Measurements from ENCODE around the gene MST1R.

MST1R gene

DNA sequence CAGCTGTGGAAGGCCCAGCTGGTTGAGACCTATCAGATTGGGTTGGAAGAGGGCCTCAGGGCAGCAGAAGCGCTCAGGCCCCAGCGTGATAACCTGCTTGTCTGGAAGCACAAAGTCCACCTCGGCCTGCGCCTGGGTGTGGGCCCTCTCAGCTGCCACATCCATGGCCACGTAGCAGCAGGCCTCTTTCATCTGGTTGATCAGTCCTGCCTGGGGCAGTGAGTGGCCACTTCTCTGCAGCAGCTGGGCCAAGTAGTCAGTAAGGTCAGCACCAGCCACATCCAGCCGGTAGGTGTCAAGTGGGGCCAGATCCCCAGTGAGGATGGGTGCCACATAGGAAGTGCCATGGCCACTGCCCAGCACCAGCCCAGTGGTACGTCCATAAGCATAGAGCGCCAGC lies 30.1 kb downstream of the MST1R start:
- DNase-seq: no peak

DNA sequence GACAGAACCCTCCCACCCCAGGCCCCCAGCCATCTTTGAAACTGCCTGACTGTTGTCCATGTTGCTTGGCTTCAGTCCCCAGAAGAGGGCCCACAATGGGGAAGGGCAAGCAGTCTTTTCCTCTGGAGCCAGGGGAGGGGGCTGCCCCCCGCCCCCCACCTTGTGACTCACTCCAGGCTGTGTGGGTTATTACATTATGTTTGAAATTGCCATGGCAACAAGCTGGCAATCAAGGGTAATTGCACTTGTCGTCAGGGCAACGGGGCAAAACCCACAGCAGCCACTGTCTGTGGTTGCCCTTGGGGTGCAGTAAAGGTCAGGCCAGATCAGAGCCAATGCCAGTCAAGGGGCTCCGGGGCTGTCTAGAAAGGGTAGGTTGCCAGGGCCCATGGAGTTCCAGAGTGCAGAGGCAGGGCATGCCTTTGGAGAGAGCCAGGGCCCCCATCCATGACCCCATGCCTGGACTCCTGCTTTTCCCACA lies 30.8 kb downstream of the MST1R start:
- DNase-seq: no peak

DNA sequence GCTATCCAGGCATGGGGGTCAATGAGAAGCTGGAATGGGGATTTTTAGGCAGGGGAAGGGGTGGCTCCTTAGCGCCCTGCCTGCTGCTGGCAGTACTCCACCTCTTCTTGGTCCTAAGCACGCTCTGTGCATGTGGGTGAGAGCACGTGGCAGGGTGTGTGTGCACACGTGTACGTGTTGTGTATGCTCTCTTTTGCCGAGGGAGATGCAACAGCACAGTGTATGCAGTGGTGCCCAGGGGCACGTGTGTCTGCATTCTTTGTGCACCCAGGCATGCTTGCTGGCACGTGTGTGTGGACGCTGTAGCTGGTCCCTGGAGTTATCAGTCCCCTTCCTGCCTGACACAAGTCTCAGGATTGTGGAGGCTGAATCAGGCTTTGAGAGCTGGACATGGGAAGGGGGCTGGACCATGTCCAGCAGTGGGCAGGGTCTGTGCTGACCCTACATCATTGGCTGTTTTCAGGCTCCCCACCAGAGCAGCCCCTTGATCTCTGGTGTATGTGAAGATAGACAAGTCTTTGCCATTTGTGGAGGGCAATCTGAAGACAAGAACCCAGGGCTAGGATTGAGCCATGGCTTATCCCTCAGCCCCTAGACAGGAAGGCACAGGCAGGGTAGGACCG lies 32.0 kb downstream of the MST1R start:
- DNase-seq: no peak

DNA sequence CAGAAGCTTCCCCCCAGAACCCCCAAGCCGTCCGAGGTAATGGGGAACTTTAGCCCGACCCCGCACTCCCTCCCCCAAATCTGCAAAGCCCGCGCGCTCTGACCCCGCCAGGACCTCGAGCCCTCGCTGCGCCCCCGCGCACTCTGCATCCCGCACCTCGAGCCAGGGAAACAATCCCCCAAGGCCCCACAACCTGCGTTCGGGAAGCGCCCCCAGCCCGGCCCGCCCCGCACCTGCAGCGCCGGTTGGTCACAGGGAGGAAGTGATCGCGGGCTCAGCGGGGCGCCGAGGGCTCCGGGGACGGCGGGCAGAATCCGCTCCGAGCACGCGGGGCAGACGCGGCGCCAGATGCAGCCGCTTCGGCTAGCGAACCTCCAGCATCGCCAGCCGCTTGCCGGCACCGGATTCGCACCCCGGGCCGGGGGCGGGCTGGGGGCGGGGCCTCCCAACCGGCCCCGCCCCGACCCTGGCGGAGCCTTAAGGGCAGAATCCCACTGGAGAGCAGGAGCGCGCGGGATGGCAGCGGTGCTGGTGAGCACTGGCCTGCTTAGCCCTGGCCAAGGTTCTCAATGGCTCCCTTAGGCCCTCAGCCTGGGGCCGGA lies 34.0 kb downstream of the MST1R start, which contains the start of gene CAMKV:
Gene CAMKV (minus strand): TSS at position 382 of the 602 bp plus-strand sequence. CDS start 7,518 bp downstream, outside the sequence.
- no peak for DNase-seq

DNA sequence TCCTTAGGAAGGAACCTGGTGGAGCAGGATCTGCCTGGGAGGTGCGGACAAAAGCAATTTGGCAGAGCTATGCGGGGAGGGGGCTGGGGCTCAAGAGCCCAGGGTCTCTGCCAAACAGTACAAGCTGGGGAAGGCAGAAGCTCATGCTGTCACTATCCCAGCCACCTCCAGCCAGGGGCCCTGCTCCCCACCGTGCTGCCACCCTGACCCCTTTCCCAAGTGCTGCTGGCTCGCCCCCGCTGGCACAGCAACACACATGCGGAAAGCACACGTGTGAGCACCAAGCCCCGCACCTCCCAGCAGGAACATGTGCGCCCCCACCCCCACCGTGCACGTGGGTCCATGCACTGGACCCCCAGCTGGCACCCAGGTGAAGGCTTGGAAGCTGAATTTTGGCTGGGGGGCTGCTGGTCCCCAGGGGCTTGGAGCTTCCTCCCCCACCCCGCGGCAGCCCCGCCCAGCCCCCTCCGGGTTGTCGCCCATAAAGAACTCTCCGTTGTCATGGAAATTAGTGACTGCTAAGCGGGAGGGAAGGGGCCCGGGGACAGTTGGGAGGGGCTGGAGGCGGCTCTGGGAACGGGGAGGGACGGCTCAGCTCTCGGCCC lies 34.7 kb downstream of the MST1R start:
- no peak for DNase-seq

DNA sequence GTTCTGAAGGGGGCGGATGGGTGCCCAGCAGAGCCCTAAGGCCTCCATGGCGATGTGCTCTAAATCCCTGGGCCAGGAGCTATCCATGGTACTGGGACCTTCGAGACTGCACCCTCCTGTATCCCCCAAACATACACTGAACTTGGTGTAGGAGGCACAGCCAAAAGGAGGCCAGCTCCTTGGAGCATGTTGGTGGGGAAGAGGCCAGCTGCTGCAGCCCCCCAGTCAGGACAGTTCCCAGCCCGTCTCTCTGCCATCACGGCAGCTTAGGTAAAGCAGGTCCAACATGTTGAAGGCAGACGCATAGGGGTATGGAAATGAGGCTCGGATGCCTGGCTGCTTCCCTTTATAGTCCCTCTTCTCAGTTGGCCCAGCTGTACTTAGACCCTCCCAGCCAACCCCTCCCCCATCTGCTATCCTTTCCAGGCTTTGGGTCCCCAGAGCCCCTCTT lies 35.8 kb downstream of the MST1R start:
- no peak for DNase-seq

DNA sequence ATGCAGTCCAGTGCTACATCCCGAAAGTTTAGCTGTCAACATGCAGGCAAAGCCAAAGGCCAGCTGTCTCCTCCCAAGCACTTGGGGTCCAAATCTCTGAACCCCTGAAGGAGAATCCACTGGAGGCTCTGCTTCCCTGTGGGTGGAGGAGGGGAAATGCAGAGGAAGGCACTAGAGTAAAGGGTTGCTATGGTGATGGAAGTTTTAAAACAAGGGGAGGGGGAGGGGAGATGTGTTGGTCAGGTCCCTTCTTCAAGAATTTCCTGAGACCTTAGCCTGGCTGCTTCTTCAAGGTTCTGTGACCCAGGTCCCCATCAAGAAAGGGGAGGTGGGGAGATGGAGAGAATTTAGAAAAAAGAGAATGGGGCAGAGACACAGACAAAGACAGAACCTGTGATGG lies 36.3 kb downstream of the MST1R start:
- DNase-seq: no peak

DNA sequence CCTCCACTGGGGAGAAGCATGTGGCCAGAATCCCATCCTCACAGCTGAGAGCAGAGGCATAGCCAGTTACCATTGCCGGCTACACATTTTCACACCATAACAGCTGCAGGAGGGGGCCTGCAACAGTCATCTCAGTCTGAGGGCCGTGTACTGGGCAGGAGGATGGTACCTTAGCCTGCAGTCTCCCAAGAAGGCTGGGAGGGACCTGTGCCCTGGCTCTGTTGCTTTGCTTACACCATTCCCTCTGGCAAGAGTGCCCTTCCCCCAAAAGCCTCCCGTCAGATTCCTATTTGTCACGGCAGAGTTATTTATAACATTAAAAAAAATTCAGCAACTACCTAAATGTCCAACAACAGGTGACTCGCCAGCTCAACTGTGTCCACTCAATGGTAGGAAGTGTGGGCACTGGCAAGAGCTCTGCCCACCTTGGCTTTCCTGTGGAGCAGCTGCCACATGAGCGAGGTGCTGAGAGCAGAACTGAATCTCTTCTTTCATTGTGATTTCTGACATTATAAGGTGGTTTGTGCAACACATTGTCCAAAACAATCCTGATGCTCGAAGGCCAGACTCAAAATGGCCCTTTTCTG lies 38.4 kb downstream of the MST1R start:
- DNase-seq: no peak

DNA sequence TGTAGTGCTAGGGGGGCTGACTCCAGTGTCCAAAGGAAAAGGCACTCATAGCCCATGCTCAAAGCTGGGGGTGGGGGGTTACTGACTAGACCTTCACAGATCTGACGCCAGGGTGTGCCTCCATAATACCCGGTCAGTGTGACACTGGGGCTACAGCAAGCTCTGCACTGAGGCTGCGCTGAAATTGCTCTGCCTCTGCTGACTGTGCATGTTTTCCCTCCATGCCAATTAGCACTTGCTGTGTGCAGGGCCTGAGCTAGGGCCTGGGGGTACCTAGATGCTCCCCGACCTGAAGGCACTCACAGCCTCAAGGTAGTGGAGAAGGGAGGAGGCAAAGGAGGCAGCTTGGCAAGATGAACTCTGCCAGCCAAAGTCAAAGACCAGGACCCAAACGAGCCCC lies 39.2 kb downstream of the MST1R start:
- DNase-seq: no peak

DNA sequence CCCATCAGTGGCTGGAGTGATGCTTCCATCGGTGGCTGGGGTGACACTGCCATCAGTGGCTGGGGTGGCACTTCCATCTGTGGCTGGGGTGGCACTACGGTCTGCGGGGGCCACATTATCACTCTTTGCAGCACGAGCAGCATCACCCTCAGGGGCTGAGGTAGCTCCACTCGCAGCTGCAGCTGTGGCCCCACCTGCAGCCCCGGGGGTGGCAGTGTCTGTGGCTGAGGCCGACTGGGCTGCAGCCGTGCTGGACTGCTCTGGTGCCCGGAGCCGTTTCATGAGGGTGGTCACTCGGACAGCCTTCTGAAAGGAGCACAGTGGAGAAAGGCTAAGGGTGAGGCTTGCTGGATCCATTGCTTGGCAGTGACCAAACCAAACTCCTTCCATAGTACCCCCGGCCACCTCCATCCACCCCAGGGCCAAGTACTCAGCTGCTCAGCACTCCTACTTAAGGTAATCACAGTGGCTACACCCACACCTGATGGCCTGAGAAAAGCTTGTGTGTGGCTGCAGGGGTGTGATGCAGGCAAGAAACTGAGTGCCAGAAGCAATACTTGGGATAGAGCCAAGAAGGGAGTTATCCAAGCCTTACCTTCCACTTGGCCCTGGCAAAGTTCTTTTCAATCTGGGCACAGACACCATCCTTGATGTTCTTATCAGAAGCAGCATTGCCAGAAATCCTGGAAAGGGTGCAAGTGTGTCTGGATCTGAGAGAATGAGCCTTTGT lies 43.9 kb downstream of the MST1R start:
- no peak for DNase-seq

DNA sequence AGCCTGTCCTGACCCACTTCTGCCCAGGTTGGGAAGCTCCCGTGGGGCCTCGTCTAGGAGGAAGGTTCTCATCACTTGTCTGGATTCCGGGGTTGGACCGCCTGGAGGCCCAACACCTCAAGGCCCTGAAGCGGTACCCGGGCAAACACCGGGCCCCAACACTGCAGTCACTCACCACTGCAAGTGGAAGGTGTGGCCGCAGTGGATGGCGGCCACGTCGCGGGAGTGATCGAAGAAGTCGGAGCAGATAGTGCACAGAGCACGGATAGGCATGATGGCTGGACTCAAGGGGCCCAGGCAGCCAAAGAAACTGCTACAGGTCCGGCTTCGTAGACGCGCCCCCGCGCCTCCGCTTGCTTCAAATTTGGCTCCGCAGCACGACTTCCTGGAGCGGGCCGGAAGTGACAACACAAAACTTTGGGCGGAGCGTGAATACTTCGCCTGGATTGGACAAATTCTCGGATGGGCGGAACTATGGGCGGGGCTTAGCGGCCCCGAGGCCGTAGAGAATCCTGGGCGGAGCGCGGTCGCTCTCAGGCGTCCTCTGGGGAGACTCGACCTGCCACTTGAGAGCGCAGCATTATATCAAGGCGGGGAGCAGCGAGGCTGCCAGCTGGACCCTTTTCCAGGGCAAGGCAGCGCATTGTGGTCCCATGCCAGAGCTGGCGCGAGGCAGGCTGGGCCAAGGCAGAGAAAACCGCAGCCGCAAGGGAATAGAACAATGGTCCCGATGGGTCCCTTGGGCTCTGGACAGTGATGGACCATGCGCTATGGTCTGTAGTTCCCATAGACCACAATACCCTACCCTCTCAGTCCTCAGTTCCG lies 47.3 kb downstream of the MST1R start, which contains the start of gene TRAIP:
Gene TRAIP (minus strand): TSS at position 384 of the 825 bp plus-strand sequence. CDS start 111 bp downstream, at position 273.
- peak; percentile 90 to 99 for DNase-seq

DNA sequence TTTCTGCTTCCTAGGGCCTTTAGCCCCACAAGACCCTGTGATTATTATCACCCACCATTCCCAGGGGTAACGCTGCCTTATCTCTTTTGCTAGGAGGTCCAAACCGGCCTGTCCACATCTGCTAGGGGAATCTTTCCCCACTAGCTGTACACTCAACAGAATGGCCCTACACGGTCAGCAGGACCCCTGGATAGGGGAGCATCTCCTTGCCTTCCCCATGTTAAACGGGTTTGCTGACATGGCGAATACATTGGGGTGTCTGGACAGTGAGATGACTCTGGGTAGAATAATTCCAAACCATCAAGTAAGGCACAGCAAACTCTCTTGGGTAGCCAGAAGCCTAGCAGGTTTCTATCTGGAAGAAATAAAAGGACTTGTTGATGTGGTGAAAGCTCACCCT lies 48.0 kb downstream of the MST1R start:
- no peak for DNase-seq

DNA sequence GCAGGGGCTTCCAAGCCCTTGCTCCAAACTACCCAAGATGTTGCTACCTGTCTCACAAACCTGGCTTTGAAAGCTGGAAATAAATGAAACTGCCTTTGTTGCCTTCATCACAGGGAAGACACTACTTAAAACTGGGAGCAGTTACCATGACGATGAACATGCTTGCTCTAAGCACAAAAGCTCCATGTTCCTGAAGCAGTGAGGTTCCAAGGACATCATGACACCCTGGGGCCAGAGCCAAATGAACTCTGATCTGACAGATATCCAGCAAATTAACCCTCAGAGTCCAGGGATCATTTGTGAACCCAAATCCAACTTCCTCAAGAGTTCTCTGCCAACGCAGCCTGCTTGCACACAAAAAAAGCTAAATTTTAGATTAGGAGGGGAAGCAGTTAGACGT lies 58.0 kb downstream of the MST1R start:
- no peak for DNase-seq

DNA sequence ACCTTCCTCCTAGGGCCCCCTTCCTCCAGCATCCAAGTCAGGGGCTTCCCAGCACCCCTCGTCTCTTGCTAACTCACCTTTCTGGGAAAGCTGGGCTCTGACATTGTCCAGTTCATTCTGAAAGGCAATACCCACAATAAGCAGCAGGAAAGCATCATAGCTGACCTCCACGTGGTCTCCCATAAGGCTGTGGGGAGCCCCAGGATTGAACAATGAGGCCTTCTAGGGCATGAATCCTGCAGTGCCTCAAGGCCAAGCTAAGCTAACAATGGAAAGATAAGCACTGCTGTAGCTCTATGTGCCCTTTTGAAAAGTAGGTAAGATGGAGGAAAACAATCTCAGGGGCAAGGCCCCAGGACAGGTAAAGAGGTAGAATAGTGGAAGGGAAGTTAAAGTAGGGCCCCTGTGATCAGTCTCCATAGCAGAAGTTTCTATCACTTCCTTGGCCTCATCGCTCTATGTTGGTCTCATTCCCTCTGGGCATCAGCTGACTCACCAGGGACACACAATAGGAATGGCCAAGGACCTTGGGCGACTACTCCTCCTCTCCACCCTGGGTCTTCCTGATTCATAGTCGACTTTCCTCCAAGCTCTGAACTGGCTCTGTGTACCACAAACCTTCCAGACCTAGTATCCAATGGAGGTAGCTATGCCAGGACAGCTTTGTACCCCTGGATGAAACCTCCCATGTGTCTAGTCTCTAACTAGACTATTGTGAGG lies 59.0 kb downstream of the MST1R start:
- no peak for DNase-seq

DNA sequence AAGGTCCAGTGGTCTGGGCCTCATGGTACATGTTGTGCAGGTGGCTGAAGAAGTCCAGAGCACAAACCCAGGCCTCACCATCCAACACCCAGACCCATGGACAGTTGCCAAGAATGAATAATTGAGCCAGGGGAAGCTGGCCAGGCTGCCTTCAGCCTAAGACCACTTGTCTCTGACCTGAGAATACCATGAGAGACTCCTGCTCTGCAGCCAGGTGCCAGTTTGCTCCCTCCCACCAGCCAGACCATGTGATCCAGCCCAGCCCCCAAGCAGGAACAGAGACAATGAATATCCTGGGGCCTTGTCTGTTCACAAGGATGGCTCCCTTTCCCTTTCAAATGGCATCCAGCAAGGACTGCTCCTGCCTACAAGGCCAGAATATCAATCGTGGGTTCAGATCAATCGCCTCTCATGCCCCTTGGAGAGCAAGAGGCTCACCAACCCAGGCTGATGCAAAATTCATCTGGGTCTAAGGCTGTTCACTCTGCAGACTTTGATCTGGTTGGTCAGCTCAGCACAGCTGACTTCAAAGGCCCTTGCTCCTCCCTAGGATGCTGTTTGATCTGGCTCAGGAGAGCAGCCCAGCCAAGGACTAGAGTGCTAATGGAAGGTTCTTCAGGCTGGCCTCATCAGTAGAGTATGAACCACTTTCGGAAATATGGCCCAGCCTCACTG lies 60.7 kb downstream of the MST1R start:
- no peak for DNase-seq

DNA sequence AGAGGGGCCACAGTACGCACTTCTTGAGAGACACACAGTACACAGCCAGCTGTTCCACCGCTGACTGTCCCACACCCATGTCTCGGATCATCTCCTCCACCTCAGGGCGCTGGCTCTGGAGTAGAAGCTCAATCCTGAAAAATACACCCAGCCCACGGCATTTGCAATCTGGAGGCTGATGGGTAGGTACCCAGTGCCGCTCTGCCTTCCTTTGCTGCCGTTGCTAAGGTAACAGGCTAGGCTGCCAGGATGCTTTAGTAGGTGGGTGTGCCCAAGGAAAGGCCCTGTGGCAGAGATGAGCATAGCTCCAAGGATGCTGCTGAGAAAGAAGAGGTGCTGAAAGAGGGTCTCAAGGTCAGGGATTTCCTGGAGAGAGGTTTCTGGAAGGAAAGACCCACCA lies 61.9 kb downstream of the MST1R start:
- DNase-seq: no peak

DNA sequence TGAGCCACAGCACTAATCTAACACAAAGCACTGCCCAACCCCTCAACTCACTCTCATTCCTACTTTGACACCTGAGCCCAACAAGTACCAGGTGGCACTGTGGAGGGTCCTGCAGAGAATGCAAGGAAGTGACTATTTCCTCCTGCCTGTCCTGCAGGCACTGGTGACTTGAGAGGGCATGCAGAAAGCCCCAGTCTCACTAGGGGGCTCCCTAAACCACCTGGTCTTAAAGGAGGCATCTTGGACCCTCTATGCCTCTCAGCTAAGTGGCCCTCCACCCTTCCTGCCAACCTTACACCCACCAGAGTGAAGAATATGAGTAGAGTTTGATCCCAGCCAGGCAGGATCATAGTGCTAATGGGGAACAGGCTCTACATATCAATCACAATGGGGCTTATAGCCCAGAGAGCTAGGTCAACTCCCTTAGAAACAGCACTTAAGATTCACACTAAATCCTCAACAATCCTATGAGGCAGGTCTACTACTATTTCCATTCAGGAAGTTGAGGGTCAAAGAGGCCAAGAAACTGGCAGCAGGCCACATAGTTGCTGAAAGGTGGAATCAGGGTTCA lies 62.5 kb downstream of the MST1R start:
- no peak for DNase-seq

DNA sequence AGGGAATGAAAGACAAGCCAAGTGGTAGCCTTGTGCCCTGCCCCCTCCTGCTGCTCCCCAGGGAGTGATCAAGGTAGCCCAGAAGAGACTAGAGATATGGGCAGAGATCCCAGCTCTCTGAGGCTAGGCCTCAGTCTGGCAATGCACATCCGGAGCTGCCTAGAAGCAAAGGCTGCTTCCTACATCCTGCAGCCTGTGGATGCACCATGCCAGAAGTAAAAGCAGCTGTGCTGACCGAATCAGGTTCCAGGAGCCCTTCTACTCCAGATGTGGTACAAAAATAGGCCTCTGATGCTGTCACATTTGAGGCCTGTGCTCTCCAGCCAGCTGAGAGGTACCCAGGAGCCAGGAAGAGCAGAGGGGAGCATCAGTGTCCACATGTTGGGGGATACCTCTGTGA lies 63.3 kb downstream of the MST1R start:
- no peak for DNase-seq

DNA sequence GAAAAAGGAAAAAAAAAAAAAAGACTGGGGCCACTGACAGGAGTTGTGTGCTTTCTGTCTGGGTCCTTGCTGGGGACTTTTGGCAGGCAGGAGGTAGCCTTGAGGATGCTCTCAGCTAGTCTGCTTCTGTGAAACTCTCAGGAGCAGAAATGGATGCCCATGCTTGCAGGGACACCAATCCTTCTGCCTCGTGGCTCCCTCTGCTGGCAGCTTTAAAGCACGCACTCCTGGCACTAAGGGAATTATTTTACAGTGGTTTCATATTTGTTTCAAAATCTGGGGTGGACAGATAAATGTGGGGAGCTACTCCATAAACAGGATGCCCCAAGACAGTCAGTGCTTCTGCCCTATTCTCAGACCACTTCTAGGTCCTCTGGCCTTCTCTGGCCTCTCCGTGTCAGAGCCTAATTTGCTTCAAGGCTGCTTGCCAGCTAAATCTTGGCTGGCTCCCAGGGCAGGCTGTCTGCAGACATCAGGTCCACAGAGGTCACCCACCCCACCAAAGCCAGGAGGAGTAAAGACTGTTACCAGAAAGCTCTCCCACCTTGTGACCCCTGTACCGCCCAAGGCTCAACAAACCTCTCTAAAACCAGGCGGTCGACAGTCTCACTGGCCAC lies 64.4 kb downstream of the MST1R start:
- DNase-seq: peak; percentile 59 to 91

Measured in inflammatory macrophage treated with lipopolysaccharide for 1 hour (primary cell).